GM12878 (cell line): ENCODE results near the gene SPATA24. TPM values are rescaled to one million over a fixed set of nuclear protein-coding genes. Genes with fewer than 3 reads are reported as not detected.

ENCODE experiments used
- ATAC-seq: fragments of 200-7000 bp; cut with Tn5 transposase; 3 replicates; pipeline ENCODE4 v1.9.1; 2020; ENCODE audit warnings: mild to moderate bottlenecking, moderate library complexity
- BruUV-seq: library from RNA; stranded (reverse); fragments of 400-500 nt; replicated peaks from 2 replicates; lab custom pipeline; 2021; lab: Mats Ljungman, UMichigan
- CTCF ChIA-PET: fragments of 300-600 bp; sonication (Branson Sonifier 250); formaldehyde crosslinking; extraction: SDS; loops from one replicate; lab custom pipeline; 2021; ENCODE audit warnings: inconsistent platforms; lab: Yijun Ruan, JAX
- POLR2A ChIA-PET: fragments of 350-600 bp; formaldehyde crosslinking; extraction: SDS; loops from one replicate; lab custom pipeline; 2021; ENCODE audit warnings: inconsistent platforms; lab: Charles Lee
- RAD21 ChIA-PET: fragments of 300-600 bp; sonication (Branson Sonifier 250); formaldehyde crosslinking; loops from one replicate; lab custom pipeline; 2023; ENCODE audit warnings: antibody characterized with exemption; ENCODE audit not compliant: unreplicated experiment; lab: Charles Lee
- SMC1A ChIA-PET: fragments of 300-600 bp; sonication (Branson Sonifier 250); formaldehyde crosslinking; loops from one replicate; lab custom pipeline; 2023; ENCODE audit not compliant: unreplicated experiment, uncharacterized antibody; lab: Charles Lee
- DNase-seq: peaks from one replicate; pipeline ENCODE4 v3.0.0-alpha.2; 2011; ENCODE audit warnings: low read depth, low spot score
- FAIRE-seq: peaks from 3 replicates; lab custom pipeline; 2011; peaks lifted over from hg19 to GRCh38; lab: Jason Lieb, UNC
- H2AFZ ChIP-seq: 2 replicates; pipeline ENCODE4 v1.6.0; 2011; ENCODE audit warnings: low read depth, low read length, control low read depth; ENCODE audit not compliant: control insufficient read depth
- H3K27ac ChIP-seq: 2 replicates; pipeline ENCODE4 v1.5.1; 2011; ENCODE audit warnings: control low read depth; ENCODE audit not compliant: control insufficient read depth, insufficient read depth
- H3K27me3 ChIP-seq, 2 experiments: replicated peaks in 1 of 2; 2 replicates each; pipeline versions ENCODE4 v1.6.0 to v1.6.1; 2011; ENCODE audit warnings: low read length in 1 of 2; ENCODE audit not compliant: control insufficient read depth in 2 of 2, insufficient read depth in 2 of 2
- H3K36me3 ChIP-seq, 2 experiments: 2 replicates each; pipeline ENCODE4 v1.5.1; 2011; ENCODE audit warnings: low read length in 1 of 2; ENCODE audit not compliant: control insufficient read depth in 2 of 2, insufficient read depth in 2 of 2
- H3K4me1 ChIP-seq: 2 replicates; pipeline ENCODE4 v1.6.1; 2011; ENCODE audit warnings: mild to moderate bottlenecking, low read length, moderate library complexity, mixed read lengths; ENCODE audit not compliant: control insufficient read depth, insufficient read depth
- H3K4me2 ChIP-seq: 2 replicates; pipeline ENCODE4 v1.6.0; 2011; ENCODE audit warnings: control low read depth; ENCODE audit not compliant: control insufficient read depth, insufficient read depth
- H3K4me3 ChIP-seq: fragments of 200-600 bp; sonication (generic); 2 replicates; pipeline ENCODE4 v1.5.1; 2016
- H3K79me2 ChIP-seq: 2 replicates; pipeline ENCODE4 v1.6.0; 2011; ENCODE audit warnings: low read length; ENCODE audit not compliant: control insufficient read depth, insufficient read depth
- H3K9ac ChIP-seq: 2 replicates; pipeline ENCODE4 v1.8.0; 2011; ENCODE audit warnings: low read length, control low read depth, mixed read lengths; ENCODE audit not compliant: control insufficient read depth, insufficient read depth
- H3K9me3 ChIP-seq: replicated peaks from 3 replicates; pipeline ENCODE4 v1.5.1; 2011; ENCODE audit warnings: mild to moderate bottlenecking, low read length; ENCODE audit not compliant: control insufficient read depth, insufficient read depth
- H4K20me1 ChIP-seq: 2 replicates; pipeline ENCODE4 v1.6.0; 2011; ENCODE audit not compliant: control insufficient read depth, insufficient read depth
- CHD2 ChIP-seq: IDR thresholded peaks from 2 replicates; pipeline ENCODE4 v1.6.1; 2011; ENCODE audit warnings: low read depth, low read length, improper control_type of control experiment, borderline replicate concordance
- CUX1 ChIP-seq: IDR thresholded peaks from 2 replicates; pipeline ENCODE4 v1.6.1; 2012; ENCODE audit warnings: improper control_type of control experiment, low read depth, low read length; ENCODE audit not compliant: insufficient replicate concordance
- ESRRA ChIP-seq: IDR thresholded peaks from 2 replicates; pipeline ENCODE4 v1.6.1; 2012; ENCODE audit warnings: mild to moderate bottlenecking, low read length, improper control_type of control experiment
- EZH2 ChIP-seq: IDR thresholded peaks from 2 replicates; pipeline ENCODE4 v1.6.1; 2012; ENCODE audit warnings: low read depth, mild to moderate bottlenecking, control low read depth, inconsistent platforms, low read length, borderline replicate concordance; ENCODE audit not compliant: control insufficient read depth
- MLLT1 ChIP-seq: fragments of 450-650 bp; IDR thresholded peaks from 2 replicates; pipeline ENCODE4 v1.6.1; 2016; ENCODE audit warnings: mild to moderate bottlenecking
- MXI1 ChIP-seq: fragments of 150-350 bp; IDR thresholded peaks from 2 replicates; pipeline ENCODE4 v1.6.1; 2011; ENCODE audit warnings: low read depth, mild to moderate bottlenecking, inconsistent platforms, low read length, improper control_type of control experiment
- PML ChIP-seq: IDR thresholded peaks from 2 replicates; pipeline ENCODE4 v1.6.1; 2012; ENCODE audit warnings: low read length, inconsistent platforms
- PRDM15 ChIP-seq: fragments of 450-650 bp; formaldehyde crosslinking; IDR thresholded peaks from 2 replicates; pipeline ENCODE4 v1.4.0; 2020; ENCODE audit warnings: mild to moderate bottlenecking, moderate library complexity
- SKIL ChIP-seq: fragments of 450-650 bp; IDR thresholded peaks from 2 replicates; pipeline ENCODE4 v1.6.1; 2017; ENCODE audit warnings: mild to moderate bottlenecking, low read depth, inconsistent platforms; ENCODE audit not compliant: poor library complexity, severe bottlenecking
- YY1 ChIP-seq: IDR thresholded peaks from 2 replicates; pipeline ENCODE4 v1.6.1; 2011; ENCODE audit warnings: low read depth, mild to moderate bottlenecking, low read length
- WGBS: methylation state at CpG from one replicate; pipeline ENCODE4 v1.1.6; 2016; ENCODE audit warnings: low lambda C conversion rate; ENCODE audit not compliant: insufficient replicate concordance, insufficient coverage; ENCODE audit errors: missing lambda C conversion rate; 5-methylcytosine and 5-hydroxymethylcytosine counted together
- in situ Hi-C: fragments of 300-500 bp; cut with MboI; formaldehyde crosslinking; loops from 9 replicates; pipeline ENCODE4 v1.14.3; 2018; ENCODE audit warnings: mixed read lengths
- intact Hi-C: fragments of 100-400 bp; cut with micrococcal nuclease; formaldehyde crosslinking; loops from one replicate; pipeline ENCODE4 v1.14.2; 2022; ENCODE audit not compliant: unreplicated experiment
- polyA plus RNA-seq, 11 experiments: library from polyadenylated mRNA; depleted of rRNA in 4 of 11; unstranded in 6 of 11; stranded (reverse) in 5 of 11; fragments of >200 nt; fragmentation: Nextera tagmentation in 4 of 11; fragmentation: Illumina TruSeq in 1 of 11; extraction: Ambion mirVana in 4 of 11; extraction: Trizol in 1 of 11; gene quantifications; 1 replicate in 1 of 11; 2 replicates in 10 of 11; pipeline versions ENCODE4 v1.2.1 to v1.2.3, GENCODE V29; 2011 to 2016; ENCODE audit warnings: inconsistent platforms in 2 of 11, missing spikeins in 2 of 11, low read depth in 1 of 11
- total RNA-seq, 4 experiments: library from RNA; depleted of rRNA in 3 of 4; stranded (reverse); fragments of >200 nt in 3 of 4; fragmentation: Illumina TruSeq in 1 of 4; extraction: Trizol in 1 of 4; gene quantifications; 2 replicates each; pipeline versions ENCODE4 v1.2.1 to v1.2.3, GENCODE V29; 2013 to 2021

The SPATA24 gene
- total and polyA plus RNA-seq, 10 of the 15 experiments (the other 5 are each of a cell fraction or from before 2014, with no cell fraction given): 4.1 to 9.8 (median 7.3) TPM

GRCh38 chr5:139416651-139417050 lies 12.8 kb upstream of the SPATA24 start:
- no peak for ATAC-seq
- H3K27ac ChIP-seq: no peak overlapping the region
- no peaks in the 10 kb centered on the region for H3K27me3 ChIP-seq
- ChIA-PET SMC1A (interaction anchor here (1.3 to 3.2 kb wide), 4 partner anchors 10 to 21 kb away, joined by 3 to 14 read pairs (median 6); partner anchors contain the start of gene SPATA24), RAD21 (interaction anchor here (0.5 to 3.6 kb wide), 3 partner anchors 8 to 96 kb away, joined by 4 to 19 read pairs (median 10); partner anchors contain the start of gene SPATA24), CTCF (interaction anchor here (1.2 to 3.8 kb wide), 3 partner anchors 15 to 149 kb away, joined by 3 to 24 read pairs (median 3); no protein-coding TSS in a partner anchor), POLR2A (interaction anchor here (3.4 kb wide), 1 partner anchor 22 kb away, joined by 14 read pairs; the partner anchor contains the start of gene DNAJC18)
- intact Hi-C loops: no loop called here
- no peak overlapping the region for H2AFZ ChIP-seq
- H3K4me3 ChIP-seq: no peak overlapping the region
- H3K4me1 ChIP-seq: peaks cover 21% of the 10 kb centered on the region
- no TSS peak for BruUV-seq
- H4K20me1 ChIP-seq: no peaks in the 10 kb centered on the region
- FAIRE-seq: no peak
- H3K9ac ChIP-seq: no peak overlapping the region
- no peaks in the 10 kb centered on the region for H3K79me2 ChIP-seq
- DNase-seq: no peak
- peaks cover 0 to 3% of the 10 kb centered on the region in 2 experiments; a peak in 1 of 4 replicates for H3K36me3 ChIP-seq
- no peaks in the 10 kb centered on the region for H3K9me3 ChIP-seq
- WGBS: 97% methylated on average over 9 of the region's 9 CpGs
- in situ Hi-C loops: no loop called here
- no peak overlapping the region for H3K4me2 ChIP-seq
- TF ChIP-seq CUX1: no peak
- no peak for TF ChIP-seq MLLT1
- TF ChIP-seq SKIL: no peak
- TF ChIP-seq YY1: no peak
- no peak for TF ChIP-seq EZH2
- no peak for TF ChIP-seq MXI1
- no peak for TF ChIP-seq CHD2
- TF ChIP-seq PRDM15 (CRISPR knock-in tag): no peak
- TF ChIP-seq ESRRA: no peak
- no peak for TF ChIP-seq PML
